Measurements from ENCODE around the gene CARS2. TPM values are rescaled to one million over a fixed set of nuclear protein-coding genes. Genes with fewer than 3 reads are reported as not detected.

CARS2 gene
- total RNA-seq, 1 experiment from 2014 or later, result 52.9 TPM

DNA sequence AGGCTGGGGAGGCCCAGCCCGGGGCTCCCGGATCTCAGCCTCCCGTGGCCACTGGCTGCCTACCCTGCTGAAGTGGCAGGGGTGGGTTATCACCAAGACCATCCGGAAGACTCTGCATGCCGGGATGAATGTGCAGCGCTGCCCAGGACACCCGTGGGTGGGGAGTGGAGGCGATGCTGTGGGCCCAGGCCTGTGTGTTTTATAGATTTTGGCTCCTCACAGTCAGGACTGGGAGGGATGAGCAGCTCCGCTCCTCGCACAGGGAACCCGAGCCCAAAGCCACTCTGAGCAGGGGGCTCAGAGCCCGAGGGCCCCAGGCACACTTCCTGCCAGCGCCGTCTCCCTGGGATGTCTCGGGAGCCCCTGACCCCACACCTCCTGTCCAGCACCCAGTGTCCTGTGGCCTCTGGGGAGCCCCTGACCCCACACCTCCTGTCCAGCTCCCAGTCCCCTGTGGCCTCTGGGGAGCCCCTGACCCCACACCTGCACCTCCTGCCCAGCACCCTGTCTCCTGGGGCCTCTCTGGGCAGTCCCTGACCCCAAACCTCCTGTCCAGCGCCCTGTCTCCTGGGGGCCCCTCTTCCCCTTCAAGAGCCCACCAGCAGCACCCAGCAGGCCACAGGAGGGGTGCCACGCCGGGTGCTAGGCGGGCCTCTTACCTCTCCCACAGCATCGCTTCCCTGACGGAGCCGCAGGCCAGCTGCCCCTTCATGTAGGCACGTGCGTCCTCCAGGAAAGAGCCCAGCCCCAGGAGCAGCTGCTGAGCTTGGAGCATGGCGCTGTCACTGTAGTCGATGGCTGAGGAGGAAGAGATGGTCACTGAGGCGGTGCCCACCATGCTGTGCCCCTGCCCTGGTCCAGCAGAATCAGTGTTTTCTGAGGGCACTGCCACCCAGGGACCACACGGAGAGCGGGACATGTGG is 59.2 kb downstream of the CARS2 start:
- intact Hi-C loops (cut with micrococcal nuclease), result no loop called here
- no peak for TF ChIP-seq ZNF274 (IDR thresholded peaks at IDR 0.05; ENCODE audit: low read depth, low read length)
- ChIA-PET RAD21 (ENCODE audit: low non-redundant PET in 1 of 2, low total read pairs in 2 of 2, uncharacterized antibody in 2 of 2, unreplicated experiment in 2 of 2) (no interaction called here), POLR2A (no interaction called here), CTCF (no interaction called here)
- H3K36me3 ChIP-seq (ENCODE audit: control insufficient read depth in 1 of 2, insufficient read depth in 2 of 2, low read length in 2 of 2), result peaks cover 0 to 12% of the 10 kb centered on the region in 2 experiments; a peak in 3 of 4 replicates
- H4K20me1 ChIP-seq (ENCODE audit: insufficient read depth), result no peaks in the 10 kb centered on the region
- no TSS peak for BruUV-seq (replicated peaks)
- no peaks in the 10 kb centered on the region for H3K79me2 ChIP-seq (ENCODE audit: insufficient read depth, low read length)
- H3K4me2 ChIP-seq (ENCODE audit: low read length), result no peak overlapping the region
- no peak overlapping the region for H3K27ac ChIP-seq (ENCODE audit: low read depth, low read length)
- ATAC-seq (no peak; the same call in 1 of the 2 replicates), DNase-seq (ENCODE audit: low read depth, low spot score) (no peak)
- H3K9ac ChIP-seq (ENCODE audit: low read length), result no peak overlapping the region
- H3K4me3 ChIP-seq (replicated peaks in 1 of 2; ENCODE audit: low read depth in 1 of 2, low read length in 2 of 2), result no peak overlapping the region
- H3K9me2 ChIP-seq (ENCODE audit: insufficient read depth), result no peaks in the 10 kb centered on the region
- H3K9me3 ChIP-seq (ENCODE audit: control insufficient read depth in 1 of 2, insufficient read depth in 1 of 2, low read depth in 1 of 2, low read length in 2 of 2), result no peaks in the 10 kb centered on the region
- H3K4me1 ChIP-seq (ENCODE audit: control insufficient read depth in 1 of 2, insufficient read depth in 2 of 2, low read length in 2 of 2), result no peaks in the 10 kb centered on the region
- H3K27me3 ChIP-seq (ENCODE audit: insufficient read depth, low read length), result no peaks in the 10 kb centered on the region
- H2AFZ ChIP-seq (ENCODE audit: low read depth, low read length, poor library complexity, severe bottlenecking), result no peak overlapping the region

DNA sequence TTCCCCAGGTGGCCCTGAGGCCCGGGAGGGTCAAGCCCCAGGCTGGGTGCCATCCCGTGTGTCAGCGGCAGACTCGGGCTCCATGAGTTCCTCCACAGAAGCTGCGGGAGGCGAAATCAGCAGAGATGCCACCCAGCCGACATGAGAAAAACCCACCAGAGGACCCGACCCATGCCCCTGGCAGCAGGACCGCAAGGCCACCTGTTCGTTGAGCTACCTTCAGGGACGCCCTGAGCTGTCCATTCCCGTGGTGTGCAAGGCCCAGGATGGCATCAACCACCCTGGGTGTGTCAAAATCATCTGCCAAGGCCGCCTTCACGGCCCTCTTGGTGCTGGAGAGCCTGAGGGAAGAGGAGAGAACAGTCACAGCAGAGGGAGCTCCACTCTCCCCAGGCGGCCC is 60.2 kb downstream of the CARS2 start:
- Histone ChIP-seq H3K4me1 (ENCODE audit: control insufficient read depth in 1 of 2, insufficient read depth in 2 of 2, low read length in 2 of 2) (no peaks in the 10 kb centered on the region), H2AFZ (ENCODE audit: low read depth, low read length, poor library complexity, severe bottlenecking) (no peak overlapping the region), H3K4me2 (ENCODE audit: low read length) (no peak overlapping the region), H4K20me1 (ENCODE audit: insufficient read depth) (no peaks in the 10 kb centered on the region), H3K4me3 (replicated peaks in 1 of 2; ENCODE audit: low read depth in 1 of 2, low read length in 2 of 2) (no peak overlapping the region), H3K27ac (ENCODE audit: low read depth, low read length) (no peak overlapping the region), H3K9ac (ENCODE audit: low read length) (no peak overlapping the region), H3K36me3 (ENCODE audit: control insufficient read depth in 1 of 2, insufficient read depth in 2 of 2, low read length in 2 of 2) (peaks cover 0 to 20% of the 10 kb centered on the region in 2 experiments; a peak in 3 of 4 replicates), H3K9me2 (ENCODE audit: insufficient read depth) (no peaks in the 10 kb centered on the region), H3K9me3 (ENCODE audit: control insufficient read depth in 1 of 2, insufficient read depth in 1 of 2, low read depth in 1 of 2, low read length in 2 of 2) (no peaks in the 10 kb centered on the region), H3K79me2 (ENCODE audit: insufficient read depth, low read length) (no peaks in the 10 kb centered on the region), H3K27me3 (ENCODE audit: insufficient read depth, low read length) (no peaks in the 10 kb centered on the region)
- ATAC-seq, result no peak
- TF ChIP-seq, protein P1, sequence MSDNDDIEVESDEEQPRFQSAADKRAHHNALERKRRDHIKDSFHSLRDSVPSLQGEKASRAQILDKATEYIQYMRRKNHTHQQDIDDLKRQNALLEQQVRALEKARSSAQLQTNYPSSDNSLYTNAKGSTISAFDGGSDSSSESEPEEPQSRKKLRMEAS (IDR thresholded peaks at IDR 0.05), result no peak
- TF ChIP-seq RAD21 (IDR thresholded peaks at IDR 0.05; ENCODE audit: low read depth), result no peak
- no peak for TF ChIP-seq YY1 (IDR thresholded peaks at IDR 0.05; ENCODE audit: extremely low read depth, insufficient replicate concordance, low read depth, low read length)
- no peak for TF ChIP-seq ELF1 (IDR thresholded peaks at IDR 0.05; ENCODE audit: borderline replicate concordance, low read depth)
- TF ChIP-seq, protein P2, sequence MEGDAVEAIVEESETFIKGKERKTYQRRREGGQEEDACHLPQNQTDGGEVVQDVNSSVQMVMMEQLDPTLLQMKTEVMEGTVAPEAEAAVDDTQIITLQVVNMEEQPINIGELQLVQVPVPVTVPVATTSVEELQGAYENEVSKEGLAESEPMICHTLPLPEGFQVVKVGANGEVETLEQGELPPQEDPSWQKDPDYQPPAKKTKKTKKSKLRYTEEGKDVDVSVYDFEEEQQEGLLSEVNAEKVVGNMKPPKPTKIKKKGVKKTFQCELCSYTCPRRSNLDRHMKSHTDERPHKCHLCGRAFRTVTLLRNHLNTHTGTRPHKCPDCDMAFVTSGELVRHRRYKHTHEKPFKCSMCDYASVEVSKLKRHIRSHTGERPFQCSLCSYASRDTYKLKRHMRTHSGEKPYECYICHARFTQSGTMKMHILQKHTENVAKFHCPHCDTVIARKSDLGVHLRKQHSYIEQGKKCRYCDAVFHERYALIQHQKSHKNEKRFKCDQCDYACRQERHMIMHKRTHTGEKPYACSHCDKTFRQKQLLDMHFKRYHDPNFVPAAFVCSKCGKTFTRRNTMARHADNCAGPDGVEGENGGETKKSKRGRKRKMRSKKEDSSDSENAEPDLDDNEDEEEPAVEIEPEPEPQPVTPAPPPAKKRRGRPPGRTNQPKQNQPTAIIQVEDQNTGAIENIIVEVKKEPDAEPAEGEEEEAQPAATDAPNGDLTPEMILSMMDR (IDR thresholded peaks at IDR 0.05 in 2 of 3, conservative IDR thresholded peaks at IDR 0.05 in 1 of 3; ENCODE audit: borderline replicate concordance in 1 of 3, insufficient read depth in 1 of 3, low read depth in 2 of 3, low read length in 2 of 3), result no peak
- ChIA-PET CTCF (no interaction called here), RAD21 (ENCODE audit: low non-redundant PET in 1 of 2, low total read pairs in 2 of 2, uncharacterized antibody in 2 of 2, unreplicated experiment in 2 of 2) (no interaction called here), POLR2A (no interaction called here)
- no peak for DNase-seq (ENCODE audit: low read depth, low spot score)
- no TSS peak for BruUV-seq (replicated peaks)
- intact Hi-C loops (cut with micrococcal nuclease), result no loop called here

All from HCT116 (cell line).